ENCODE data around the gene SNX13.

The SNX13 gene

DNA sequence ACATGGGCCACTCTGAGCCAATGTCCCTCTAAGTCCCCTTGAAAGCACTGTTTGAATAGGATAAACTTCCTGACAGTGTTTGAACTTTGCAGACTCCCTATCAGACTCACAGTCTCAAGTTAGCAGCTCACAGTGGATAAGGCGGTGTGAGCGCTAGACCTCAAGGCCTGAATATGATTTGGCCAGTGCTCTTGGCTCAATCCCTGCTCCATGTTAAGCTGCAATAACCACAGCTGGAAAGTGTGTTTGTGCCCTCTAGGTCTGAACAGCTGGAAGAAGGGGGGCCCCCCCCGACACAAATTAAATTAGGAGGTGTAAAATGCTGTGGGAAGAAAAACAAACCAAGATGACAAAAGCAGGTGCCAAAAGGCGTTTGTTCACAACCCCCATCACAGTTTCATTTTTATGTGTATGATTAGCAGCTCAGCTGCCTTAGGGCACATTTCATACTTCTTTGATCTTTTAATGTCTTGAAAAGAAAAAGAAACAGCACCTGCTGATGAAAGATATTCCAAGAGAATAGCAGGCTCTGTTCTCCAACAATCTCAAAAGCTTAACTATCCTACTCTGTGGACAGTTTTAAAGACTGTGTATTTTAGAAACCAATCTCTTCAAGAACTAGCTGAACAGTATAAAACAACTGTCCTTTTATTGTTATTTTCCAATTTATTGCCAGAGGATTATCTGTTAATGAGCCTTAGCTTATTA, 167.6 kb downstream of the SNX13 start:
- no peak for DNase-seq

GRCh38 chr7:17771901-17772408, 168.3 kb downstream of the SNX13 start:
- DNase-seq: no peak

GRCh38 chr7:17770710-17771375, 169.5 kb downstream of the SNX13 start:
- no peak for DNase-seq

GRCh38 chr7:17769918-17770317, 170.4 kb downstream of the SNX13 start:
- DNase-seq: peak in 2 of 4 experiments; percentile 2 to 4

- no peak for DNase-seq
These were observed 182.3 kb downstream of the SNX13 start for GRCh38 chr7:17758008-17758407.

- DNase-seq: no peak
These were observed 194.2 kb downstream of the SNX13 start for GRCh38 chr7:17746020-17746530.

DNA sequence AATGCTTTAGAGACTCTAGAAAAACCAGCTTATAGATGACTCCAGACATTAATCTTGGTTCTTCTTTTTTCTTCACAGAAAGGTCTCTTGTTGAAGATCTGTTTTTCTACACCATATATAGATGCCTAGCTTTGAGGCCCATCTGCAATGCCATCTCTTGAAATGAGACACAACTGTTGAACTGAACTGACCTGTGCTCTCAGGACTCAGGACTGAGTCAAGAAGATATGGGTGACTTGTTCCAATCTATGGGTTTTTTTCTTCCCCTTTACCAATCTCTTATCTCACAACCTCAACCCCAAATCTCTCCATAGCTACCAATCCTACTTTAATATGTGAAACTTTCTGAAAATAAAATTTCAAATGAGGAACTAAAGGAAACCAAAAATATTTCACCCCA, 194.7 kb downstream of the SNX13 start:
- no peak for DNase-seq

DNA sequence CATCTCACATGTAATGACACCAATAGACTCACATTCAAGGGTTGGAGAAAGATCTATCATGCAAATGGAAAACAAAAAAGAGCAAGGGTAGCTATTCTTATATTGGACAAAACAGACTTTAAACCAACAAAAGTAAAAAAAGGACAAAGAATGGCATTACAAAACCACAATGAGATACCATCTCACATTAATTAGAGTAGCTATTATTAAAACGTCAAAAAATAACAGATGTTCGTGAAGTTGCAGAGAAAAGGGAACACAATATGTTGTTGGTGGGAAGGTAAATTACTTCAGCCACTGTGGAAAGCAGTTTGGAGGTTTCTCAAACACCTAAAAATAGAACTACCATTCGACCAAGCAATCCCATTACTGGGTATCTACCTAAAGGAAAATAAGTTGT, 197.0 kb downstream of the SNX13 start:
- no peak for DNase-seq

DNA sequence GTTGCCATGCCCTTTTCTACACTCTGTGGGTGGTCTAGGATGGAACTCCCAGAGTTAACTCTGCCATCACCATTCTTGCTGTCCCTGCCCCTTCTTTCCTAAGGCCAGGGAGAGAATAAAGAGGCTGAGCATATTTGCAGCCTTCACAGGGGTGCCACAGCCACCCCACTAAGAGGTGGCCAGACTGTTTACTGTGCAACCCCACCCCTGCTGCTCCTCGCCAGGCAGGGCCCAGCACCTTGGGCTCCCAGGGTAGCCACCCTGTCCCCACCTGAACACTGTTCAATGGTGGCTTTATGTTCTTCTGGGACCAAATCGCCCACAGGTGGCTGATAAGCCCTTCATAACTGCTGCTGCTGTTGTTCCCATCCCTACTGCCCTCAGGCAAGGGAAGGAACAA, 198.9 kb downstream of the SNX13 start:
- no peak for DNase-seq

Measured in activated naive CD4-positive, alpha-beta T cell (primary cell).